ENCODE measurements around the gene ZFC3H1.

DNA sequence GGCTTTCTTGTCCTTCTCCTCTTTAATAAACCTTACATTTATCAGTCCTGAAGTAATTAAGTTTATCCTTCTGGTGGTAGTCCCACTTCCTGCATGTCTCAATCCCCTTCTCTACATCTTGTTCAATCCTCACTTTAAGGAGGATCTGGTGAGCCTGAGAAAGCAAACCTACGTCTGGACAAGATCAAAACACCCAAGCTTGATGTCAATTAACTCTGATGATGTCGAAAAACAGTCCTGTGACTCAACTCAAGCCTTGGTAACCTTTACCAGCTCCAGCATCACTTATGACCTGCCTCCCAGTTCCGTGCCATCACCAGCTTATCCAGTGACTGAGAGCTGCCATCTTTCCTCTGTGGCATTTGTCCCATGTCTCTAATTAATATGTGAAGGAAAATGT is 79.3 kb downstream of the ZFC3H1 start:
- TF ChIP-seq ELF1 (CRISPR knock-in tag; IDR thresholded peaks at IDR 0.05) (no peak), ZNF17 (CRISPR knock-in tag; IDR thresholded peaks at IDR 0.05) (no peak), DMAP1 (CRISPR knock-in tag; IDR thresholded peaks at IDR 0.05) (no peak), JUNB (CRISPR knock-in tag; IDR thresholded peaks at IDR 0.05; ENCODE audit: borderline replicate concordance) (no peak)
- TF ChIP-seq, protein P1, sequence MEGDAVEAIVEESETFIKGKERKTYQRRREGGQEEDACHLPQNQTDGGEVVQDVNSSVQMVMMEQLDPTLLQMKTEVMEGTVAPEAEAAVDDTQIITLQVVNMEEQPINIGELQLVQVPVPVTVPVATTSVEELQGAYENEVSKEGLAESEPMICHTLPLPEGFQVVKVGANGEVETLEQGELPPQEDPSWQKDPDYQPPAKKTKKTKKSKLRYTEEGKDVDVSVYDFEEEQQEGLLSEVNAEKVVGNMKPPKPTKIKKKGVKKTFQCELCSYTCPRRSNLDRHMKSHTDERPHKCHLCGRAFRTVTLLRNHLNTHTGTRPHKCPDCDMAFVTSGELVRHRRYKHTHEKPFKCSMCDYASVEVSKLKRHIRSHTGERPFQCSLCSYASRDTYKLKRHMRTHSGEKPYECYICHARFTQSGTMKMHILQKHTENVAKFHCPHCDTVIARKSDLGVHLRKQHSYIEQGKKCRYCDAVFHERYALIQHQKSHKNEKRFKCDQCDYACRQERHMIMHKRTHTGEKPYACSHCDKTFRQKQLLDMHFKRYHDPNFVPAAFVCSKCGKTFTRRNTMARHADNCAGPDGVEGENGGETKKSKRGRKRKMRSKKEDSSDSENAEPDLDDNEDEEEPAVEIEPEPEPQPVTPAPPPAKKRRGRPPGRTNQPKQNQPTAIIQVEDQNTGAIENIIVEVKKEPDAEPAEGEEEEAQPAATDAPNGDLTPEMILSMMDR (CRISPR knock-in tag; IDR thresholded peaks at IDR 0.05): no peak
- TF ChIP-seq, protein P2, sequence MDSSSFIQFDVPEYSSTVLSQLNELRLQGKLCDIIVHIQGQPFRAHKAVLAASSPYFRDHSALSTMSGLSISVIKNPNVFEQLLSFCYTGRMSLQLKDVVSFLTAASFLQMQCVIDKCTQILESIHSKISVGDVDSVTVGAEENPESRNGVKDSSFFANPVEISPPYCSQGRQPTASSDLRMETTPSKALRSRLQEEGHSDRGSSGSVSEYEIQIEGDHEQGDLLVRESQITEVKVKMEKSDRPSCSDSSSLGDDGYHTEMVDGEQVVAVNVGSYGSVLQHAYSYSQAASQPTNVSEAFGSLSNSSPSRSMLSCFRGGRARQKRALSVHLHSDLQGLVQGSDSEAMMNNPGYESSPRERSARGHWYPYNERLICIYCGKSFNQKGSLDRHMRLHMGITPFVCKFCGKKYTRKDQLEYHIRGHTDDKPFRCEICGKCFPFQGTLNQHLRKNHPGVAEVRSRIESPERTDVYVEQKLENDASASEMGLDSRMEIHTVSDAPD (CRISPR knock-in tag; IDR thresholded peaks at IDR 0.05): no peak

All from HepG2 (cell line).